Germinal center (tissue), 1 donor: ENCODE results near the gene CCNL1.
"Not testable (repeated sequence)": the region's sequence is repeated elsewhere in the genome, so short reads cannot be mapped to it uniquely, and the experiment has no call there.

Experiments used
- DNase-seq: peaks from one replicate; pipeline ENCODE4 v3.0.0; 2012; ENCODE audit warnings: mixed read lengths, low spot score

The CCNL1 gene

GRCh38 chr3:157103280-157103679 lies 56.7 kb downstream of the CCNL1 start:
- peak; percentile 50 for DNase-seq

GRCh38 chr3:157102595-157102994 lies 57.4 kb downstream of the CCNL1 start:
- DNase-seq = not testable (repeated sequence)

GRCh38 chr3:157102098-157102497 lies 57.8 kb downstream of the CCNL1 start:
- no peak for DNase-seq

- no peak for DNase-seq
Measured at GRCh38 chr3:157101486-157101885, 58.5 kb downstream of the CCNL1 start.

- DNase-seq = no peak
Measured at GRCh38 chr3:157100608-157101396, 59.1 kb downstream of the CCNL1 start.

- DNase-seq = no peak
Measured at GRCh38 chr3:157100096-157100477, 59.9 kb downstream of the CCNL1 start.

GRCh38 chr3:157099326-157100095 lies 60.4 kb downstream of the CCNL1 start:
- no peak for DNase-seq

GRCh38 chr3:157098823-157099185 lies 61.1 kb downstream of the CCNL1 start:
- DNase-seq = no peak

GRCh38 chr3:157098121-157098822 lies 61.7 kb downstream of the CCNL1 start:
- no peak for DNase-seq
